NB4 (cell line): Measurements from ENCODE around the gene NAT10.

Experiments used
- POLR2A ChIP-seq: IDR thresholded peaks from 2 replicates; pipeline ENCODE4 v1.6.1; 2011; ENCODE audit warnings: mild to moderate bottlenecking; ENCODE audit not compliant: insufficient read length; ENCODE audit errors: extremely low read depth
- TF ChIP-seq, protein P1 (sequence below): IDR thresholded peaks from one replicate; pipeline ENCODE4 v1.5.1; 2012; ENCODE audit warnings: low read depth, low read length

DNA sequence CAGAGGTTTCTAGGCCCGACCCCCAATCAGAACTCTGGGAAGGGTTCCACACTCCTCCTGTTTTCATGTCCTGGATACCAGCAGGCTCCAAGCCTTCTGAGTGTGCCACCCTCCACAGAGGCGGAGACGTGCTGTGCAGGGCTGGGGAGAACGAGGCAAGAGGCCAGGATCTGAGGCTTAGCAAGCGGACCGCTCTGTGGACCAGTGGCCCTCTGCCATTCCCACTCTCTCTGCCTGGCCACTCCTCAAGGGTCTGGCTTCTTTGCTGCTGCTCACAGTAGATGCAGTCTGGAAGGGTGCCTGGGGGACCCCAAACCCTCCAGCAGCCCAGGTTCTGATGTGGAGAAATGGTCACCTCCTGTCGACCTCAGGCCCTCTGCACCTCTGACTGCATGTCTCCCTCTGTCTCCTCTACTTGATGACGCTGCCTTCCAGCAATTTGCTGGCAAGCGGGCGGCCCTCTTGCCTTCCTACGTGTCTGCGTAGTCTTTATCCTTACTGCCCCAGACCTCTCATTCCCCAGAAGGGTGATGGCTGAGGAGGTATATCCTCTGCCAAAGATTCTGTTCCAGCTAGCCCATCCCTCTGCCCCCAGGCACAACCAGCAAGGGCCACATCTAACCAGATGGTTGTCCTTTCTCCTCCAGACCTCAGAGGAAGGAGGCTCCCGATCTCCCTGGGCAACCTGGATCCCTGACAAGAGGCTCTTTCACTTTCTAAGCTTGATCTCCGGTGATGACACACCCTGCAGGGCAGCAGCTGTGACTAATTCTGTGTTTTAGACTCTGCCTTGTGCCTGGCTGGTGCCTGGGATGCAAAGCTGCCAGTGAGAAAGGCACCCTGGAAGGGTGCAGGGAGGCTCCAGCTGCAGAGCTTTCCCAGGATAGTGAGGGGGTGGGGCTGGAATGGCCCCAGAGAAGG lies 87.3 kb downstream of the NAT10 start:
- TF ChIP-seq, protein P1, sequence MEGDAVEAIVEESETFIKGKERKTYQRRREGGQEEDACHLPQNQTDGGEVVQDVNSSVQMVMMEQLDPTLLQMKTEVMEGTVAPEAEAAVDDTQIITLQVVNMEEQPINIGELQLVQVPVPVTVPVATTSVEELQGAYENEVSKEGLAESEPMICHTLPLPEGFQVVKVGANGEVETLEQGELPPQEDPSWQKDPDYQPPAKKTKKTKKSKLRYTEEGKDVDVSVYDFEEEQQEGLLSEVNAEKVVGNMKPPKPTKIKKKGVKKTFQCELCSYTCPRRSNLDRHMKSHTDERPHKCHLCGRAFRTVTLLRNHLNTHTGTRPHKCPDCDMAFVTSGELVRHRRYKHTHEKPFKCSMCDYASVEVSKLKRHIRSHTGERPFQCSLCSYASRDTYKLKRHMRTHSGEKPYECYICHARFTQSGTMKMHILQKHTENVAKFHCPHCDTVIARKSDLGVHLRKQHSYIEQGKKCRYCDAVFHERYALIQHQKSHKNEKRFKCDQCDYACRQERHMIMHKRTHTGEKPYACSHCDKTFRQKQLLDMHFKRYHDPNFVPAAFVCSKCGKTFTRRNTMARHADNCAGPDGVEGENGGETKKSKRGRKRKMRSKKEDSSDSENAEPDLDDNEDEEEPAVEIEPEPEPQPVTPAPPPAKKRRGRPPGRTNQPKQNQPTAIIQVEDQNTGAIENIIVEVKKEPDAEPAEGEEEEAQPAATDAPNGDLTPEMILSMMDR, result no peak
- TF ChIP-seq POLR2A, result no peak
